ENCODE data around the gene CLCA1.

DNA sequence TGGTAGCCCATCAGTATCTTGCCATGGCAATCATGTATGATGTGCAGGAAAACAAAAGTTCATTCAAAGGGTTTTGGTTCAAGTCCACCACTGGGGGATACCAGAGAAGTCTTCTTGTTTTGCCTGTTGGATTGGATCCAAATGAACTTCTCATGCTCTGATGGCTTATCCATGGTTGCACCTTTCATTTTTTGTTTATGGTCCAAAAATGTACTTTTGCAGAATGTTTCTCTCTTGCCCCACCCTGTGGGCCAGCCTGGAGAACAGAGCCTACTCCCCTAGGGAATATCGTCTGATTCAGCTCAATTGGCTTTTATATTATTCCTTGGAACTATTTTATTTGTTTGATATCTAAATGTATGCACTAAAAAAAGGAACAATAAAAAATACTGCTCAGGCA lies 20.1 kb upstream of the CLCA1 start:
- TF ChIP-seq EZH2phosphoT487 (IDR thresholded peaks at IDR 0.05; ENCODE audit: borderline replicate concordance, low read length): no peak
- TF ChIP-seq, protein P1, sequence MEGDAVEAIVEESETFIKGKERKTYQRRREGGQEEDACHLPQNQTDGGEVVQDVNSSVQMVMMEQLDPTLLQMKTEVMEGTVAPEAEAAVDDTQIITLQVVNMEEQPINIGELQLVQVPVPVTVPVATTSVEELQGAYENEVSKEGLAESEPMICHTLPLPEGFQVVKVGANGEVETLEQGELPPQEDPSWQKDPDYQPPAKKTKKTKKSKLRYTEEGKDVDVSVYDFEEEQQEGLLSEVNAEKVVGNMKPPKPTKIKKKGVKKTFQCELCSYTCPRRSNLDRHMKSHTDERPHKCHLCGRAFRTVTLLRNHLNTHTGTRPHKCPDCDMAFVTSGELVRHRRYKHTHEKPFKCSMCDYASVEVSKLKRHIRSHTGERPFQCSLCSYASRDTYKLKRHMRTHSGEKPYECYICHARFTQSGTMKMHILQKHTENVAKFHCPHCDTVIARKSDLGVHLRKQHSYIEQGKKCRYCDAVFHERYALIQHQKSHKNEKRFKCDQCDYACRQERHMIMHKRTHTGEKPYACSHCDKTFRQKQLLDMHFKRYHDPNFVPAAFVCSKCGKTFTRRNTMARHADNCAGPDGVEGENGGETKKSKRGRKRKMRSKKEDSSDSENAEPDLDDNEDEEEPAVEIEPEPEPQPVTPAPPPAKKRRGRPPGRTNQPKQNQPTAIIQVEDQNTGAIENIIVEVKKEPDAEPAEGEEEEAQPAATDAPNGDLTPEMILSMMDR (conservative IDR thresholded peaks at IDR 0.05; ENCODE audit: low read depth, low read length): no peak
